GM18861 (cell line): ENCODE data around the gene FDXR.

Experiments used
- ATAC-seq: cut with Tn5 transposase; IDR thresholded peaks from one replicate; pipeline ENCODE4 v1.9.1; 2021; ENCODE audit not compliant: unreplicated experiment

FDXR gene

DNA sequence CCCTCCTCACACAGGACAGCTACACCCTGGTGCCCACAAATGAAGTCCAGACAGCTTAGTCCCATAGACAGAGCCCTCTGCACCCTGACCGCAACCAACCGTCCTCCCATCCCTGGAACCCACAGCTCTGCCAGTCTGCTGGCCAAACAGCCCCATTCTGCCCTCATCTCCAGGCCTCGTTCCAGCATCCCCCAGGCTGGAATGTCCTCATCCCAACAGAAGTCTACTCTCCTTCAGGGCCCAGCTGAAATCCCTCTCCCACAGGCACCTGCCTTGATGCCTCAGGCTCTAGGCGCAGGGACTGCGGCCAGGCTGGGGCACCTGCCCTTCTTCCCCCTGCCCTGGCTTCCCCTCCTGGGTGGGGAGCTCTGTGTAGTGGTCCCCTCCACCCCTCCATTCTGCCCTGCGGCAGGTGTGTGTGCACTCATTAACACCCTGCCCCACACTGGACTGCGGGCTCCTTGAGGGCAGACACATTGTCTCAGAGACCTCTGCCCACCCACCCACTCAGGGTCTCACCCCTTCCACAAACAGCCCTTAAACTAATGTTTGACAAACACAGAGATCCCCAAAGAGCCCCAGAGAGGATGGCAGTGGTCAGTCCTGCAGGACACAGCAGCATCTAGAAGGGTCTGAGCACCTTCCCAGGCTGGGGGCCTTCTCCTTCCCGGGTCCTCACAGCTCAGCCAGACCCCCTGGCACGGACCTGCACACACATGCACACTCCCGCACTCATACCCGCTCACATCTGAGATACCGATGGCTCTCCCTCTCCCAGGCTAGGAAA lies 13.9 kb downstream of the FDXR start:
- no peak for ATAC-seq

DNA sequence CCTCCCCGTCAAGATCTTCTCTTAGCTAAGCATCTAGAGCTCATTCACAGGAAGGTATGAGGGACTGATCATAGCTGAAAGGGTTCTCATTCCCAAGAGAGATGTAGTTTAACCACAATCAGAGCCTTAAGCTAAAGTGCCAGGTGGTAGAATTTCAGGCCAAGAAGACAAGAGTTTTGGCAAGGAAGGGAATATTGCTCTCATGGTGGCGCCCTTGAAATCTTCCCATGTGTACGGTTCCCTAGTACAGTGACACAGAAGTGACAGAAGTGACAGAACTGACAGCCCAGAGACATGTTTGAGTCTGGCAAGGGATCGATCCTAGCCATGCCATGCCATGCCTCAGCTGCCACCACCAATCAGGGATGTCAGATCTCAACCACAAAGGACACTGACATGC lies 15.6 kb downstream of the FDXR start:
- ATAC-seq = no peak

DNA sequence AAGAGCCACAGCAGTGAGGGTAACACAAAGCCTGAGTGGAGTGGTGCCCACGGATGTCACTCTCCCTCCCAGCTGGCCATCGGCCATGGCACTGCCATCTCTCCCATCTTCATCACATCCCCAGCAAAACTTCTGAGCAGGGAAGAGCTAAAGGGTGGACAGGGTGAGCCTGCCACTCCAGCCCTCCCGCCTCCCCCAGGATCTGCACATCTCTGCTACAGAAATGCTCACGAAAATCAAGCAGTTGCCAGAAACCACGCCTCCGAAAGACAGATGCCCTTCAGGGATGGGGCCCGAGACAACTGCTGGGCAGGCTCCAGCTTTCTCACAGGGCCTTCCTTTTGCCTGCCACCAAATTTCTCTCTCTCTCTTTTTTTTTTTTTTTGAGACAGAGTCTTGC lies 16.7 kb downstream of the FDXR start:
- ATAC-seq = no peak

DNA sequence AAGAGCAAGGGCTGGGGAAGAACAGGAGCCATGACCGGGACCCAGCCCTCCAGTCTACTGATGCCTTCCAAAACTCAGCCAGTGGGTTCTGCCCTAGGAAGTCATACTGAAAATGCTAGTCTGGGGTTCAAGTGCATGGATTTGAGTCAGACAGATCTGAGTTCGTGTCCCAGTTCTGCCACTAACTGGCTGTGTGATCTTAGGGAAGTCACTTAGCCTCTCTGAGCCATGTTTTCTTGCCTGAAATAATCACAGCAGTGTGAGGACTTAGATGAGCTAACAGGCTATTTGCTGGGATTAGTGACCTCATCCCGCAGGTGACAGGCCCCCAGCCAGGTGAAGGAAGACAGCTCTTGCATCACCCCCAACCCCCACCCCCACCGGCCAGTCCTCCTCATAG lies 17.5 kb downstream of the FDXR start:
- no peak for ATAC-seq

DNA sequence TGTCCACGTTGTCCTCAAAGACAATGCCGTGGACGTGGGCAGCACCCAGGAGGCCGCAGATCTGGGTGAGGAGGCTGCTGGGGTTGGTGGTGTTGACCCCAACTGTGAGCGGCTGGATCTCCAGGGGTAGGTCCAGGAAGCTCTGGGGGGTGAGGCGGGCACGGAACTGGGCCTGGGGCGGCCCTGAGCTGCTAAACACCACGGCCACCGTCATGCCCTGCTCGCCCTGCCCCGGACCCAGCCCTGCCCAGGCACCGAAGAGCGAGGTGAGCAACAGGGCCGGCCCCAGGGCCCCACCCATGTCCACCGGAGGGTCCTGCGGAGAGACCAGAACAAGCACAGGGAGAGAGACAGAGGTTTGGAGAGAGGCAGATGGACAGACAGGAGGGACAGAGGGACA lies 18.0 kb downstream of the FDXR start:
- no peak for ATAC-seq

DNA sequence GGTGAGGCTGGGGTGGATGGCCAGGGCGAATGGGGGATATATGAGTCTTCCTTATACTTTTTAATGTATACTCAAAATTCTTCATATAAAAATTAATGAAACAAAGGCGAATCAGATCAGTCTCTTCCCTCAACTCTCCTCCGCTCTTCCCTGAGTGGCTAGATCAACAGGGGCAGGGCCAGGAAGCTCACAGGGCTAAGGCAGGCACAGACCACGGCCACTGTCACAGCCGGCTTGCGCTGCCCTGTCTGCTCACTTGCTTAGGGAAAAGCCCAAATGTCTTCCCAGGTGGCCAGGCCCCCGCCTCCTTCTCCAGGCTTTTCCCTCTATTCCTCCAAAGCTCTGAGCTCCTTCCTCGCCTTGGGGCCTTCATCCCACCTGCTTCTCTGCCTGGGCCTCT lies 19.1 kb downstream of the FDXR start:
- no peak for ATAC-seq

DNA sequence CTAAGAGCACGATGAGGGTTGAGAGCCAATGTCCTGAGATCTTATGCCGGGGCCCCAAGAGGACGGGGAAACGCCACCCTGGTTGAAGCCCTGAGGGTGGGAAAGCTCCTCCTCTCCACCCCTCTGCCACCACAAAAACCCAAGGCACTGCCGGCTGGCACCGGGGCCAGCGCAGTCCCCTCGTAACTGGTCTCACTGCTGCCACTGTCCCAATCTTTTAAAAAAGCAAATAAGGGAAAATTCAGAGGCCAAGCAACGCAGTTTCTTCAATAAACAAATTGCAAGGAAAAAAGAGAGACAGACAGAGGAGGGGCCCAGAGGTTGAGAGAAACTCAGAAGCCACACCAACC lies 19.8 kb downstream of the FDXR start:
- ATAC-seq = no peak

DNA sequence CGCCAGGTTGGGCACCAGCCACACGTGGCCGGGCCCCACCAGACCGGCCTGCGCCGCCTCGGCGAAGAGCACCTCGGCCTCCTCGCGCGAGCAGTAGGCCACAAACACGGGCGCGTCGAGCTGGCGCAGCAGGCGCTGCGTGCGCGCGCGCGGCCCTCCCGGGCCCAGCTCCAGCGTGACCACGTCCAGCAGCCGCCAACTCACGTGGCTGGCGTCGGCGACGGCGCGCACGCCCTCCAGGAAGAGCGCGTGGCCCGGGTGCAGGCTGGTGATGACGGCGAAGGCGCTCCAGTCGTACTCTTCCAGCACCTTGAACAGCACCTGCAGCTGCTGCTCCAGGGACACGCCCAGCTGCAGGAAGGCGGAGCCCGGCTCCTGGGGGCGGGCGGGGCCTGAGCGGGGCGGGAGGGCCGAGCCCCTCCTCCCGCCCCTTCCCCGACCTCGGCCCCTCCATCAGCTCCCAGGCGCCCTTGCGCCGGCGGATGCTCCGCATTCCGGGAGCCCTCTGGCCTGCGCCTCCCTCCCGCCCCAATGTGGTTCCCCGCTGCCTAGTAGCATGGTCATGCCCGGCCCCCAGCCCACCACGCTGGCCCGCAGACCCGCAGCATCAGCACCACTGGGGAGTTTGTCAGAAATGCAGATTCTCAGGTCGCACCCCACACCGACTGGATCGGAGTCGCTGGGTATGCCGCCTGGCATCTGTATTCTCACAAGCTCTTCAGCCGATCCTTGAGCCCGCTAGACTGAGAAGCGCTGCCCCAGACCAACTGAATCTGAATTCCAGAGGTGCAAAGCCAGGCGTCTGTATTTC lies 20.4 kb downstream of the FDXR start:
- no peak for ATAC-seq

DNA sequence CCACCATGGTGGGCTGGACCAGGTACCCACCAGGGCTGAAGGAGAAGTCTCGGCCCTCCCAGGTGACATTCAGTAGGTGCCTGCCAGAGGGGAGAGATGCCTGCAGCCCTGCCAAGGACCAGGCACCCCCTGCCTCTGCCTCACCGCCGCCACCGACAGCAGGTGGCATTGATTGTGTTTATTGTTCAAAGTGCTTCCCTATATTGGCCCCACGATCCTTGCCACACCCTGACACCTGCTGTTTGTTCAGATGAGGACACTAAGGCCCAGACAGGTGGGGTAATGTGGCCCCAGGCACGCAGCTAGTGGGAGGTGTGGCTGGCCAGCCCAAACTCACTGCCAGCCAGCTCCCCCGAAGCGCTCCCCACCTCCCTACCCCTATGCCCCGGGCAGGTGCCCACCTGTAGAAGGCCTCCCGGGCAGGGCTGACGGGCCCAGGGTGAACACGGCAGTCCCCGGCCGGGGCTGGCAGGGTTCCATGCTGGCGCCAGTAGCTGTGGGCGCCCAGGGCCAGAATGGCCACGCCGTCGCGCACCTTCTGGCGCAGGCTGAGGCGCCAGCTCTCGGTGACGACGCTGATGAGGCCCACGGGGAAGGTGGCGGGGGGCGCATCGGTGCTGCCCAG lies 21.1 kb downstream of the FDXR start:
- no peak for ATAC-seq

DNA sequence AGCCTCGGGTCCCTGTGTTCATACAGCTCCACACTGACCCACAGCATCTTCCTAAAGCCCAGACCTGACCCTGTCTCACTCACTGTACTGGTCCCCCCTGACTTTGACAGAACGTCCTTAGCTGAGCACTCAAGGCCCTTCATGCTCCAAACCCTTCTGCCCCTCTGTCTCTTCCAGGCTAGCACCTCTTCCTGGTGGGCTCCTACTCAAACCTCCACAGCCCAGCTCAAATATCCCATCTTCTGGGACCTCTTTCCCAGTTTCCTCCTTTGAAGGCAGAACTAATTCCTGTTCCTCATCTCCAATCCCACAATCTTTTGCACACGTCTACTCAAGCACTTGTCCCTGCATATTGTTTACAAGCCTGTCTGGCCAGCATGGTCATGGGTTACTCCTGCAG lies 21.9 kb downstream of the FDXR start:
- ATAC-seq = no peak

DNA sequence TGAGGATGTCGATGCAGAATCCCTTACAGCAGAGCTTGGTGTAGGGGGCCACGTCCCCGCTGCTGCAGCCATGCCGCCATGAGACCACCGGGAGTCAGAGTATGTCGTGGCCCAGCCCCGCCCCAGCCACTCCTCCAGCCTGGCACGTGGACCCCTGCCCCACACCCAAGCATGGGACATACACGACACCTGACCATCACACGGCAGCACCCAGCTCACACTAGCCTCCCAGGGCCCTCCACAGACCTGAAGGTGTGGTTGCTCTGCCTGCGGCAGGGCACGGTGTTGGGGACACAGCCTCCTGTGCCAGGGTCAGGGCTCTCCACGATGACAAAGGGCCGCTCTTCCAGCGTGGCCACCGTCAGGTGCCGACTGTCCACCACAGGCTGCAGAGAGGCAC lies 22.5 kb downstream of the FDXR start:
- no peak for ATAC-seq

DNA sequence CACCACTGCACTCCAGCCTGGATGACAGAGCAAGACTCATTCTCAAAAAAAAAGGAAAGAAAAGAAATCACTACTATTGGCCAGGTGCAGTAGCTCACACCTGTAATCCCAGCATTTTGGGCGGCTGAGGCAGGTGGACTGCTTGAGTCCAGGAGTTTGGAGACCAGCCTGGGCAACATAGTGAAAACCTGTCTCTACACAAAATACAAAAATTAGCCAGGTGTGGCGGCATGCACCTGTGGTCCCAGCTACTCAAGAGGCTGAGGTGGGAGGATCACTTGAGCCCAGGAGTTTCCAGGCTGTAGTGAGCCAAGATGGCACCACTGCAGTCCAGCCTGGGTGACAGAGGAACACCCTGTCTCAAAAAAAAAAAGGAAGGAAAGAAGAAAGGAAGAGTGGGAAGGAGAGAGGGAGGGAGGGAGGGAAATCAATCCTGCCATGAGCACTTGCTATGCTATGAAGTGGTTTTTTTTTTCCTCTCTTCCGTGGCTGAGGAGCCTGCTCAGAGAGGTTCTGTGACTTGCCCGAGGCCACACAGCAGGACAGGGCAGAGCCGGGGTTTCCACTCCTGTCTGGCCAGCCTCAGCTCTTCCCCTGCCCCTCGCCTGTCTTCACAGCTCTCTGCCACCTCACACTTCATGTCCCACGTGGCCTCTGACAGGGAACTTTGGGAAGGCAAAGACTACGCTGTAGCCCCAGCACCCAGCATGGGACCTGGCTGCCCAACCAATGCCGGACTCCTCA lies 24.0 kb downstream of the FDXR start:
- no peak for ATAC-seq

DNA sequence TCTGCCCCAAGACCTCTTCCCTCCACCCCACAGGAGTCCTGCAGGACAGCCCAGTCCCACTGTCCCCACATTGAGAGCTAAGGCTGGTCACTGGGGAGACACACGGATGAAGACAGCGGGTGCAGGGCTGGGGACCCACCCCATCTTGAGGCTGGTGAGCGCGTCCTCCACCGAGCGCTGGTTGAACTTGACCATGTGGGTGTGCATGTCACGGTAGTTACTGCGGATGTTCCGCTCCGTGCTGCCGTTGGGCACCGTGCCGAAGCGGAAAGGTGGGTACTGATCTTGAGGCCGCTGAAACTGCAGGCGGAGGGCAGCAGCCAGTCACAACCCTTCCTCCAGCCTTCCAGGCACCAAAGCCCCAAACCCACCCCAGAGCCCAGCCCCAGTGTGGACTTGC lies 26.2 kb downstream of the FDXR start:
- no peak for ATAC-seq

DNA sequence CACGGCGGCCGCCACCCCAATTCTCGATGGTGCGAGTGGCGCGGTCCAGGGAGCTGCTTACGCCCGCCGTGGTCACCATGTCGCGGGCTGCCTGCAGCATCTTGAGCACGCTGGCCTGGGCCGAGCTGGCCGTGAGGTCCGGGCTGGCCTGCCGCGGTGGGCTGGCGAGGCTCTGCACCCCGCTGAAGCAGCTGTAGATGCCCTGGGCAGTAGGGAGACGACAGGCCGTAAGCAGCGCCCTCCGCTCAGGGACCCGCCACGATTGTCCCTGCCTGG lies 29.5 kb downstream of the FDXR start:
- no peak for ATAC-seq

DNA sequence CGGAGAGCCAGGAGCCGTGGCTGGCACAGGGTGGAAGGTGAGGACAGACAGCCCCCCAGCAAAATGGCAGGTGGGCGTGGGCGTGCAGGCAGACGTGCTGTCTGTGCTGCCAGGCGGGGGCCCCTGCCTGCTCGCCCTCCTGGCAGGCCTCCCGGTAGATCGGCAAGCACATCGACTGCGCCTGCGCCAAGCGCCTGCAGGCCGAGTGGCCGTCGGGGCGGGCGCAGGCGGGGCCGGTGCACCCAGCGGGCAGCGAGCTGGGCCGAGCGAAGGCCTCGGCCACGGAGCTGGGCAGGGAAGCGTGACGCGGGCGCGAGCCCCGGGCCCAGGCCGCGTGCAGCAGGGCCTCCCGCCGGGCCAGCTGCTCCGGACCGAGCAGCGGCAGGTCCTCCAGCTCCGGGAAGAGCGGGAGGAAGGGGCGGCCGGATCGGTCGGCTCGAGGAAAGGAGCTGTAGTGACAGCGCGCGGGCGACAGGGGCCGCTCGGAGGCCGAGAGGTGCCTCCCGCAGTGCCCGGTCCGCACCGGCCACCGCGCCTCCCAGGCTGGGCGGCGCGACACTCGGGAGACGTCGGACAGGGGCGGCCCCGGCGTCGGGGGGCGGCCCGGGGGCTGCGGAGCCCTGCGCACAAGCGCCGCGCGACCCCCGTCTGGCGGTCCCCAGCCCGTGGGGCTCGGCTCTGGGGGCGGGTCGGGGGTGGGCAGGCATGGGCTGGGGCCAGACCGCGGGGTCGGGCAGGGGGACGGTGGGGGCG lies 30.0 kb downstream of the FDXR start:
- no peak for ATAC-seq

DNA sequence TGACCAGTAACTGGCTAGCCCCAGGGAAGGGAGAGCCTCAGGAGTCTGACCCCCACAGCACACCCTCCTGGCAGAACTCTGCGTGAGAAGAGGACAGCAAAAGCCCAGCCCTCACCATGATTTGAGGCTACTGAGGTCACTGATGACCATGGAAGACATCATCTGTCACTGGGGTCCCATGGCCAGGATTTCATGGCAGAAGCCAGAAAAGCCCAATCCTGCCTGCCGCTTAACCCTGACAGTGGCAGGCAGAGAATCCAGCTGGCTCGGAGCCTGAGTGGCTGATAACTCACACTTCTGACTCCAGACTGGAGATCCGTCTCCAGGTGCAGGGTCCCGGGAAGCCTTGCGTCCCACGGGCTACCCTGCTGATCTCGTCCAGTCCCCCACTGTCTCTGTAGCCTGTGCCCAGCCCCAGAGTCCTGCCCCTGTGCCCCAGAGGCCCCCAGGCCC lies 30.6 kb downstream of the FDXR start:
- ATAC-seq = no peak

DNA sequence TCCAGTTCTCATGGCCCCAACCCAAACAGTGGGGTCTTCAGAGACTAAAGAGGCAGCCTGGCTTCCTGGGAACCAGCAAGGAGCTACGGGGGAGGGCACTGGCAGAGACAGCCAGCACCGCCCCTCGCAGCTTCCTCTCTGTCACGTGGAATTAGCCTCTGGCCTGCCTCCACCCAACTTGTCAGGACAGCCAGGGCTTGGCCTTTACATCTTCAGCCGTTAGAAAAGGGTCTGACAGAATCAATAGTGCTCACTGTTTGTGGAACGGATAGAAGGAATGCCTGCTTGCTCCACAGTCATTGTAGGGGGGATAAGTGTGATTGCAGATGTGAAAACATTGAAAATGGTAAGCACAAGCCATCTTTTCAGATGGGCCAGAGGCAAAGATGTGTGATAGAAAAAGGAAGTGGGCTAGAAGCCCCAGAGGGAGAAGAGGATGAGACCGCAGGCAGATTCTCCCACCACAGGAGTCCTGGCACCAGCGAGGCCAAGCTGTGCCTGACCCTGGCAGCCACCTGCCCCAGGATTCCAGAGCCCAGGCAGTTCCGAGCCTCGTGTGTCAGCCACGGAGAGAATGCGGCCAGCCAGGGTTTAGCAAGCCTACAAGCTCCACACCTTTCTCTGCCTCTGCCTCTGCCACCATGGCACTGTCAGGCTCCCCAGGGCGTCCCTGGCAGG lies 31.7 kb downstream of the FDXR start:
- no peak for ATAC-seq

DNA sequence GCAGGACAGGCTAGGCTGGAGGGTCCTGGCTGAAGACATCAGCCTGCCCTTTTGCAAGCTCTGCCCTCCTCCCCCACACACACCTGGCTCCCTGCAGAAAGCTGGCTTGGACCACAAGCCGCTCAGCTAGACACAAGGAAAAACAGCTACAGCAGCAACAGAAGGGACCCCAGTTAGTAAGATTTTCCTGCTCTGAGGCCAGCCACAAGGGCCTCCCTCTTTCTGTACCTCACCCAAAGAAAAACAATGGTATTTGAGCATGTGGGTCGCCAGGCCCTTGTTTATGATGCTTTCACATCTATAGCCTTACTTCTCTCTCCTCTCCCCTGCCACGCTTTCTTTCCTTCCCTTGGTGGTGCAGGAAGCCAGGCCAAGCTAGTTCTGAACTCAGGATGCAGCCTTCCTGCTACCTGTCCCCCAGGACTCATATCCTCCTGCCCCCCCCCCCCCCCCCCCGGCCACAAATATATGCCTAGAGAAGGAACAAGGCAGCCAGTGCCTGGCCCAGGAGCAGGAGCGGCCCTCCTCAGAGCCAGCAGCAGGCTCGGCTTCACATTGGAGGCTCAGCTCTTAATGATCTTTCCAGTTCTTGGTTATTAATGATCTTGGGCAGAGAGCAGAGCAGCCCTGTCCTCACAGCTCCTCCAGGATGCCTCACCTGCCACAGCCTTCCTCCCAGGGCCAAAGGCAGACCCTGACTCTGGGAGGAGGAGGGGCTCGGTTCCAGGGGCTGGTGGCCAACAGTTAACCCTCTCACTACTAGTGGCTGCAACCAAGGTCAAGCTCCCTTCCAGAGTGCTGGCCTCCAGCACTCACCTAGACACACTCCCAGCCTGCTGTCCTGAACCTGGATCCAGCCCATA lies 32.6 kb downstream of the FDXR start:
- no peak for ATAC-seq

DNA sequence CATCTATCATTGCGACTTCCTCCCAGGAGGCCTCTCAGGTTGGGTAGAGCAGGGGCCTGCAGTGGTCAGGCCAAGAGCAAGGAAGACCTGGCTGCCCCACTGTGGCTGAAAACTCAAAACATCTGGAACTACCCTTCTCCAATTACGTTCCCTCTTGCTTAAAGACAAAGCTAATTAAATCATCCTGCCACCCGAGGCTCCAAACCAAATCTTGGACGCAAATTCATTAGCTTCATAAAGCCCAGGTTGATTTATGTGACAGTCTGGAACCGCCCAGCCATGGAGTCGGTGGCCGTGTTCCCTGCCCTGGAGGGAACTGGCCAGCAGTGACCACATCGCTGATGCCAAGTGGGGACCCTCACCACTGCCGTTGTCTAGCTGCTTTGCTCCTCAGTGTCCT lies 34.5 kb downstream of the FDXR start:
- ATAC-seq = no peak
